Raji (cell line): ENCODE data around the gene WBP1.

Source experiments
- POLR2A ChIP-seq: IDR thresholded peaks from 2 replicates; pipeline ENCODE4 v1.6.1; 2011; ENCODE audit warnings: low read depth, low read length, control low read depth; ENCODE audit not compliant: insufficient read depth

Gene WBP1

GRCh38 chr2:74488643-74489481, 30.6 kb downstream of the WBP1 start:
- no peak for TF ChIP-seq POLR2A

- TF ChIP-seq POLR2A, result no peak
These were observed 31.7 kb downstream of the WBP1 start for GRCh38 chr2:74489906-74490305.

DNA sequence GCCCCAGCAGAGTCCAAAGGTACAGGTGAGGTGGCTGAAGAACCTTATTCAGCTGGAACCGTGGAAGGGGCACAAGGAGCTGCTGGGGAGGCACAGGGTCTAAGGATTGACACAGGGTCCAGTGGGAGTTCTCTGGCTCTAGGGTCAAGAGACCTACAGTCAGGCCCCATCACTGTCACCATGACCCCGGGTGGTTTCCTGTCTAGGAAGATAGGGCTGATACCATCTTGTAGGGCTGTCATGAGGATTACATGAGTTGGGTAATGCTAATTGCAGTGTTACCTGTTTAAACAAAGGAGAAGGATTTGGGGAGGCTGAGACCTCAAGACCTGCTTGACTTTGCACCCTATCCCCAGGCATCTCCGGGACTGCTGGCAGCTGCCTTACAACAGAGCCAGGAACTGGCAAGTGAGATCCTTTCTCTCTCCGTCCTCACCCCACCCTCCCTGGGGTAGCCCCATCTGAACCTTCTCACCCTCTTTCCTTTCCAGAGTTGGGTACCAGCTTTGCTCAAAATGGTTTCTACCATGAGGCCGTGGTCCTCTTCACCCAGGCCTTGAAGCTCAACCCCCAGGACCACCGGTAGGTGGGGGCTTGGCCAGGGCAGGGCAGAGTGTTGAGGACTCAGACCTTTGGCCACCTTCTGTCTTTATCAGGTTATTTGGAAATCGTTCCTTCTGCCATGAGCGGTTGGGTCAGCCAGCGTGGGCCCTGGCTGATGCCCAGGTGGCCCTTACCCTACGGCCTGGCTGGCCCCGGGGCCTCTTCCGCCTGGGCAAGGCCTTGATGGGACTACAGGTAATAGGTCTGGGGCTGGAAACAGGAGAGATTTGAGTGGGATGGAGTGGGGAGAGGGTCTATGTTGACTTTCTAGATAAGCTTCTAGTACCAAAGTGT, 33.7 kb downstream of the WBP1 start:
- no peak for TF ChIP-seq POLR2A

DNA sequence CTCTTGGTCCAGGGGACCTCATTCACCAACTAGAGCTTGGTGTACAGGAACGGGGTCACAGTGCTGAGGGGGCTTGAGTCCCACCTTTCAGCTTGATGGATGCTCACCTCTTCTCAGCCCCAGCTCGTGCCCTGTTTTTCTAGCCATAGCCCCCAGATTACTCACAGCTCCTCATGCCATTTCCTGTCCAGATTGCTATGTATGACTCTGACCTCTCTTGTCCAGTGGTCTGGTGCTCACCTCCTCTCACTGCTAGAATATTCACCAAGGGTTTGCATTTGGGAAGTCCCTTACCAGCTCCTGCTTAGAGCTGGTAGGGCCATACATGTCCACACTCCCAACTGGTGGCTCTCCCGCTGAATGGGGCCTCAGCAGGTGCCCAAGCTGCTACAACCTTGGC, 35.3 kb downstream of the WBP1 start:
- TF ChIP-seq POLR2A, result no peak

GRCh38 chr2:74495440-74495839, 37.2 kb downstream of the WBP1 start:
- no peak for TF ChIP-seq POLR2A

- no peak for TF ChIP-seq POLR2A
These were observed 38.9 kb downstream of the WBP1 start for GRCh38 chr2:74496997-74497776.

DNA sequence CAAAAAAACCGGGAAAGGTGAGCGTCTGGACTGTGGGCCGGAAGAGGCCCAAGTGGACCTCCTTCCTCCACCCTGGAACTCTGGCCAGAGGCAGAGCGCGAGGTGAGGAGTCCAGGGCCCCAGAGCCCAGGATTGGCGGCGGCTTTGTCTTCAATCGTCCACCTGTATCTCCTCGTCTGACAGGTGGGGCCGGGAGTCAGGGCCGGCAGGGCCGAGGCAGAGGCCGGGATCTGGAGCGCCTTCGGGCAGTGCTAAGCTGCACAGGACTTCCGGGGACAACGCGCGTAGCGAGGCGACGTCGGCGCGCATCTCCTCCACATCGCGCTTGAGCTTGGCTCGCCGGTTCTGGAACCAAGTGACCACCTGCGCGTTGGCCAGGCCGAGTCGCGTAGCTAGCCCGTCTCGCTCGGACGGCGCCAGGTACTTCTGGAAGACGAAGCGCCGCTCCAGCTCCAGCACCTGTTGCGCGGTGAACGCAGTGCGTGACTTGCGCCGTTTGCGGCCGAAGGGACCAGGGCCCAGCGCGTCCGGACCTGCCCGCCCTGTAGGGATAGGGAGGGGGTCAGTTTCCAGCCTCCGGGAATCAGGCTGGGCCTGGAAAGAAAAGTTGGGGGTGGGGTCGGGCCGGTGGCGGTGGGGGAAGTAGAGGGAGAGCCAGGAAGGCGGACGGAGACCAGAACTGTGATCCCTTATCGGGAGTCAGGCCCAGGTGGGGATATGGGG, 39.7 kb downstream of the WBP1 start:
- no peak for TF ChIP-seq POLR2A

DNA sequence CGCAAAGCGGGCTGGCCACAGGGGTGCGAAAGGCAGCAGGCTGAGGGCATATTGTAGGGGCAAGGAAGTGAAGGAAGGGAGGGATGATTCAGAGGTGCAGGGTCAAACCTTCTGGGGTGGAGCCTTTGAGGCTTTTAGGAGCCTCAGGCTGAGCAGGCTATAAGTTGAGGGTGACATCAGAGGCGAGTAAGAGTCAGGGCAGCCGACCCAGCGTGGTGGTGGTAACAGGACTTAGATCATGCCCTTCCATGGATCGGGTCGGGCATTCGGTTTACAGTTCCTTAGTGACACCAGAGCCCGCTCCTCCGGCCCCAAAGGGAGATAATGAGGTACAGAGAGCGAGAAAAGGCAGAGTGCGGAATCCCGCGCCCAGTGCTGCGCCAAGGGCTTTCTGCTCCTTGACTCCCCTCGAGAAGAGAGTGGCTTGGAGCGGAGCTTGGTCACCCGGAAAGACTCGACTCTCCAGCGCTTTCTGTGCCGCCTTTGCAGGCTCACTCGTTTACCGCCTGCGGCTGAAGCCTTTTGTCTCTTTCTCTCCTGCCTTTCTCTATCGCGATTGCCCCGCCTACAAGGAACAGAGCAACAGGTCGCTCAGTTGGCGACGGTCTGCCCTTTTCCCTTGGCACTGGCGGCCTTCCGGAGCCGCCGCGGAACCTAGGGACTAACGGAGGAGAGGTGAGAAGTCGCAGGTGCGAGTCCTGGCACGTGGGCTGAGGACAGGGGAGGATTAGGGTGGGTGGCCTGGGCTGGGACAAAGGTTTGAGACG, 40.4 kb downstream of the WBP1 start:
- TF ChIP-seq POLR2A, result no peak

DNA sequence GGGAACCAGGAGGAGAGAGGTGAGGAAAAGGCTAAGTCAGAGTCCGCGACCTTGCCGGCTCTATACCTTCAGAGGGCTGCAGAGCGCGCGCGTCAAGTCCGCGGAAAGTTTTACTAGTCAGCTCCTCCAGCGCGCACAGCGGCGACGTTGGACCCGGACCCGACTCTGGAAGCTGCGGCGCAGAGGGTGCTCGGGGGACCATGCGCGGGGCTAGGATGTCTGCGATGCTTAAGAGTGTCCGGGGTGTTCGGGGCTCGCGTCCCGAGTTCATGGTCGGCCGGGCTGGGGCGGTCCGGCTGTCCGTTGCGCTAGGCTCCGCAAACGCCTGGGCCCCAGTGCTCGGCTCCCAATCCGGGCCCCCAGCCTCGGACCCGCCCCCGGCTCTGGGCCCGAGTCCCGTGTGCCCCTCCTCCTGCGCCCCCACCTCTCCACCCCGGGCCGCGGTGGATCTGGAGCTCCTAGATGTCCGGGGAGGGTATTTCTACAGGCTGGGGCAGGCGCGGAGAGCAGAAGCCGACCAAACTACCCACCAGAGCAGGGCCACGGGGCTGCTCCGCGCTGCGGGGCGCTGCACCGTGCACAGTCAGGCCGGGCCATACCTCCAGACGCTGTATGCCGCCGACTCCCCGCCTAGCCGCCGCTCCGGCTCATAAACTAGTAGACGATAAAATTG, 41.2 kb downstream of the WBP1 start, which contains the start of gene LBX2:
Gene LBX2 (minus strand): TSS at position 337 of the 673 bp plus-strand sequence. CDS start 66 bp downstream, at position 271.
- no peak for TF ChIP-seq POLR2A

DNA sequence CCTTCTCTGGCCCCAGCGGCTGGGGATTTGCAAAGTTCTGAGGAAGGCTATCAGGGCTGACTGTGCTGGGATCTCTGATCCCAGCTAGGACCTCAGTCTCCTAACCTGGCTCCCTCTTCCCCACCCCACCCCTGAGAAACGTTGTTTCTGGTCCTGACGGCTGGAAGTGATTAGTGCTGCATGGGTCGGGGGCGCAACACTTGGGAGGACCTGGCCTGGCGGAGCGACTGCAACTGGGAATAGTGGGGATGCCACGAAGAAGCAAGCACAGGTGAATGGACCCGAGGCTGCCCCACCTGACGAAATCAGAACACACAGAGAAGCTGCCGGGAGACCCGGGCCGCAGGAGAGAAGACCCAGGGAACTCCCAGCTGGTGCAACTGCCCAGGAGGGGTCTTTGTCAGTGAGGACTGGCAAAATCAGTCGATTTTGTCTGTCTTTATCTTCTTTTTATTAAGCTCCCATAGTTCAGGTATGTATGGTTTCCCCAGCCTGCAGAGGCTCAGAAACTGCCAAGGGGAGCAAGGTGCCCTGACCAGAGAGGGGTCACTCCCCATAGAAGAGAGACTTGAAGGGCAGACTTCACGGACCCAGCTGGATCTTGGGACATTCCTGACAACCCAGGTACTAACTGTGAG, 41.8 kb downstream of the WBP1 start:
- TF ChIP-seq POLR2A, result no peak

DNA sequence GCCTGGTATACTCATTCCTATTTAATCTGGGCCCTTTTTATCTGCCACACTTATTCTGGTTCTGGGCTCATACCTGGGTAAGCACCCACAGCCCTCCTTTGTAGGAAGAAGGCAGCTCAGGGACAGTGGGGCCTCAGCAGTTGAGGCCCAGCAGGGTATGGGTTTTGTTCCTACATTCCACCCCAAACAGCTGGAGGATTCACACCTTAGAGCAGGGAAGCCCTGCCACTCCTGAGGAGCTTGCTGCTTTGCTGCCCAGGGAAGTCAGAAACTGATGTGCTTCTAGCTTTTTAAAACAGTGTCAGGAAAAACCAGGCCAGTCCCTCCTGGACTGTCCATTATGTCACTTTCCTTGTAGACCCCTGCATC, 42.3 kb downstream of the WBP1 start:
- TF ChIP-seq POLR2A, result no peak

- TF ChIP-seq POLR2A, result no peak
These were observed 43.3 kb downstream of the WBP1 start for GRCh38 chr2:74501335-74502071.
